Stimulated activated CD8-positive, alpha-beta memory T cell treated with anti-CD3 and anti-CD28 coated beads, Interleukin-15, amount 100 ng/mL, for 1 hour (primary cell): ENCODE results near the gene PCCA.
"Not testable (repeated sequence)": the region's sequence is repeated elsewhere in the genome, so short reads cannot be mapped to it uniquely, and the experiment has no call there.

Experiments used
- DNase-seq: peaks from one replicate; pipeline ENCODE4 v3.0.0-alpha.2; 2020; ENCODE audit warnings: low read depth

The PCCA gene

DNA sequence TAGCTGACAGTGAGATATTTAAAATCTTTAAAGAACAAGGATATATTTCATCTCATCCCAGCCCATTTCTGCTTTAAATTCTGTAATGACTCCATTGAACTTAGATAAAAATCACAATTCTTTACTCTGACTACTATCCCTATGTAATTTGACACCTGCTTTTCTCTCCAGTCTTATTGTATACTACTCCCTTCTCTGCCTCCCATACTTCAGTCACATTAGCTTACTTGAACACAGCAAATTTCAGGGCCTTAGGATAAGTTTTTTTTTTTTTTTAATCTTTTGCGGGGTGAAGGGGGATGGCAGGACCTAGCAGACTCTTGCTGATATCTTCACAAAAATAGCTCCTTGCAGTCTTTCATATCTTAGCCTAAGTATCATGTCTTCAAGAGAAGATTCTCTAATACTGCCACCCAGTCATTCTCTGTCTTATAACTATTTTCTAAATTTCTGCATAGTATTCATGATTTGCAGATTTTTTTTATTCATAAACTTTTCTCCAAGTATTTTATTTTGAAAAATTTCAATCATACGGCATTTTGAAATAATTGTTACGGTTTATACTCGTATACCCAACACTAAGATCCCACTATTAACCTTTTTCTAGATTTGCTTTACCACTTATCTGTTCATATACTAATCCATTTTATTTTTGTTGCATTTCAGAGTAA lies 151.4 kb downstream of the PCCA start:
- no peak for DNase-seq

DNA sequence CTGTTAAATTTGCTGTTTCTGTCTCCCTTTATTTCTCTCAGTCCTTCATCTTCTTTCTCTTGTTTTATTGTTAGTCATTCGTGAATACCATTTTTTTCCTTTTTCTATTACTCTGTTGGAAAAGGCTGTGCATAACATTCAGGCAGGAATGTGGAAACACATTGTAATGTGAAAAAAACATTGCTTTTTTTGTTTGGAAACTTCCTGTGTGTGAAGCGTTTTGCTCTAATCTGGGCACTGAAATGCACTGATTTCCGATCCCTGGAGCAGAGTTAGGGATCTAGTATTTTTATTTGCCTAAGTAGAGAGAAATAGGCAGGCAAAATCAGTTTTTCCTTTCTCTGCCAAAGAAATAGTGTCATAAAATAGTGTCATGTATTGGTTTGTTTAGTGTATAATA lies 155.5 kb downstream of the PCCA start:
- no peak for DNase-seq

DNA sequence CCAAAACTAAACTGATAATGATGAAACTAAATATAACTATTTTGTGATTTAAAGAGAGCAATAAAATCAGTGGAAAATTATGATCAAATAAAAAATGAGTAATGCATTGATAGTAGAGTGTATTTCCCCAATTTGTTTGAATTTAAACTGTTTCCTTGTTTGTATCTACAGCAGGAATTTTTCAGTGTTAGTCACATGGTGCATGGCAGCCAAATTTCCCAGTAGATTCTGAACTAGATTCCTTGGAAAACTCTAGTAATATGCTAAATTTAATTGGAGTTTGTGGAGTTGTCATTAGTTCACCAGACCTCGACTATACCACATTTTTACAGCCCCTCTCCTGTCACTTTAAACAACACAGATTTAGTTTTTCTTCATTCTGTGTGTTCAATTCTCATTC lies 156.2 kb downstream of the PCCA start:
- DNase-seq = no peak

DNA sequence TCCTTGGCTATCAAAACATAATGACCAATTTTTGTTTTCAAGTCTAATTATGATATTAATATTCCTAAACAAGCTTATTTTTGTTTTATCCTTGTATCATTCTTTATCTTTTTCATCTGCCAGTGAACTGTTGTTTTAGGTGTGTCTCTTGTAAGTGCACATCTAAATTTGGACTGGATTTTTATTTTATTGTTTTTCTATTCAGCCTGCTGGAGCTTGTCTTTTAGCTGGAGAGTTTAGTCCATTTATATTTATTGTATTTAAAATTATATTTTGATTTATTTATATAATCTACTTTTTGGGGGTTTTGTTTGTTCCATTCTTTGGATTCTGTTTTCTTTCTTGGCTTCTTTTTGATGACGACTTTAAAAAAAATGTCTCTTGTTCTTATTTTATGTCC lies 159.0 kb downstream of the PCCA start:
- no peak for DNase-seq

DNA sequence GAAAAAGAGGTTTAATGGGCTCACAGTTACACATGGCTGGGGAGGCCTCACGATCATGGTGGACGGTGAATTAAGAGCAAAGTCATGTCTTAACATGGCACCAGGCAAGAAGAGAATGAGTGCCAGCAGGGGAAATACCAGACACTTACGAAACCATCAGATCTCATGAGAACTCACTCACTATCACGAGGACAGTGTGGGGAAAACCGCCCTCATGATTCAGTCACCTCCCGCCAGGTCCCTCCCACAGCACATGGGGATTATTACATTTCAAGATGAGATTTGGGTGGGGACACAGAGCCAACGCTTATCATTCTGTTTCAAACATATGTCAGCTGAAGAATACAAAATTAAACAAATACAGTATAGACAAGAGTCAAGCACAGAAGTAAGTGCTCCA lies 165.1 kb downstream of the PCCA start:
- DNase-seq = no peak

DNA sequence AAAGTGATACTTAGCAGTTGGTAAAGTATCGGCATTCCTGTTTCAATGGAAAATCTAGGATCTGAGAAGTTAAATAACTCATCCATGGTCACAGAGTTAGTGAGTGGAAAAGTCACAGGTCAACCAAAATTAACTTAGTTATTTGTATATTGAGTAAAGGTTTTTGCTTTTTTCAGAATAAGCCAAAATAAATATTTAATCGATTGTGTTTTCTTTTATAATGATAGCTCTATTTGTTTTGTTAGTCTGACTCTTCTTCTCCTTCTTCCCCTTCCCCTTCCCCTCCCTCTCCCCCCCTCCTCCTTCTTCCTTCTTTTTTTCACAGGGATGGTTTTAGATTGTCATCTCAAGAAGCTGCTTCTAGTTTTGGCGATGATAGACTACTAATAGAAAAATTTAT lies 173.5 kb downstream of the PCCA start:
- DNase-seq = no peak

DNA sequence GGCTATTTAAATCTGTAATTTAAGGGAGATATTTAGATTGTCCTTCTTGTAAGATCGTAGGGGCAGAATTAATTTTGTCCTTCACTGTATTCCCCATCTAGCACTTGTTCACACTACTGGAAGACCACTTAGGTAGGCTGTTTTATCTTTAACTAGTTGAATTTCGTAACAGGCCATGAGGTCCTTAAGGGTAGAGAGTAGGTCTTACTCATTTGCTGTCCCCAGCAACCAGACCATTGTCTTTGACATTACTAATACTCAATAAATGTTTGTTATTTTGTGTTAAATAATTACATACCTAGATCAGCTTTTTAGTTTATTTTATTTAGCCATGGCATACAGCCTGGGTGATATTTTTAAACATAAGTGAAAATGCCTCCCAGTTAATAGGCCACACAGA lies 177.1 kb downstream of the PCCA start:
- no peak for DNase-seq

DNA sequence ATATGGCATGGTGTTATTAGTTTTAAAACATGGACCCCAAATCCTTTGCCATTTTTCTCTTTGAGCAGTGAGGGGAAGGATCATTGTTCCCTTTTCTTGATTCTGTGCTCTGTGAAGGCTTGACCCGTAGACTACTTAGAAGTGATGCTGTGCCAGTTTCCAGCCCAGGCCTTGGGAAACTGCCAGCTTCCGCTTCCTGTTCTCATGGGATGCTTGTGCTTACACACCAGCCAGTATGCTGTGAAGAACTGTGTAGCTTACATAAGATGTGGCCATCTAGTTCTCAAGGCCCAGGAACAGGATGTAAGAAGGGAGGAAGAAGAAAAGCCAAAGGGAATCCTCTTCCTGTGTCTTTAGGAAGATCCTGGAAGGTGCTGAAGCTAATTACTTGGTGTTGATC lies 180.9 kb downstream of the PCCA start:
- no peak for DNase-seq

DNA sequence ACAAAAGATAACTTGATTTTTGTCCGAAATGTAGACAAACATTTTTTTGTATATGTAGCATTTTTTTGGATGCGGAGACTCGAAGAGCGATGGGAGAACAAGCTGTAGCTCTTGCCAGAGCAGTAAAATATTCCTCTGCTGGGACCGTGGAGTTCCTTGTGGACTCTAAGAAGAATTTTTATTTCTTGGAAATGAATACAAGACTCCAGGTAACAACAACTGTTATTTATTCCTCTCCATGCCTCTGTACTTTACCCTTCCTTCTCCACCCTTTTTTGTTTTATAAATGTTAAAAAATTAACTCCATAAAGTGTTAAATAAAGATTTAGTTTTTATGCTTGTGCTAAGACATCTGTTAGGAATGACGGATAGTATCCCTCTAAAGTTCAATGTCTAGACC lies 184.2 kb downstream of the PCCA start:
- no peak for DNase-seq

DNA sequence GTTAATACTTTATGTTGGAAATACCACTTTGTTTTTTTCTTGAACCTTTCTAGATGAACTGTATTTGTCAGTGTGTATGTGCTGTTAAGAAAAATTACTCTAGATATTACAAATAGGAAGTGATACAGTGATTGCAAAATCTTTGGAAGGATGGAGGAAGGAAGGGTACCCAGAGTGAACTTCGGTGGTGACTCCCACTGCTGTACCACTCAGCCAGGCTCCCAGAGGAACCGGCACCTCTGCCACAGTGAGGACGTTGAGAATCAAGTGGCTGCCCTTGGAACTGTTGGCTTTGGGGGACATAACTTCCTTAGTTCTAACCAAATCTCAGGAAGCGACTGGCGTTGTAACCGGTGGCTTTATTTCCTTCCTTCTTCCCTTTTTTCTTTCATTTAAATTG lies 184.7 kb downstream of the PCCA start:
- no peak for DNase-seq

DNA sequence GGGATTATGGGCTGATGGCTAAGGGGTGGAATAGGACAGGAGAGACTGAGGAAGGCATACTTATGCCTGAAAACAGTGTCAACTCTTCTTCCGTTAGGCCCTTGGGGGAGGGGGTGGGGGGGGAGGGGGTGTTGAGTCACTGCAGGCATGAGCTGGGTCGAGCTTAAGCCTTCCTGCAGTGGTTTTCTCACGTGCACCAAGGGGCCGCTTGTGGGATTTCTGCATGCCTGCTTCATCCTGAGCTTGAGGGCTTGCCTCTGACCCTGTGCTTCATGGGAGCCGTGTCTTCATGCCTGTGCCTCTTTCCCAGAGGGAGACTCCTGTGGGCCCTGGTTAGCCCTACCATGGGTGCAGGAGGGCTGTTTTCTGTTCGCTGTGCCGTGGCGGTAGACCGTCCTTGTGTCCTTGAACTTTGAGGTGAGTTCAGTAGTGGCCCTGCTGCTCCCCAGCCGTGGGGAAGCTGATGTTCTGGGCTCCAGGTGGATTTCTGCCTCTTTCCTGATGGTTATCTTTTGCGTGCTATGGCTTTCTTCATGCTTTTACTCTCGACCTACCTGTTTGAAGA lies 186.1 kb downstream of the PCCA start:
- DNase-seq = no peak

DNA sequence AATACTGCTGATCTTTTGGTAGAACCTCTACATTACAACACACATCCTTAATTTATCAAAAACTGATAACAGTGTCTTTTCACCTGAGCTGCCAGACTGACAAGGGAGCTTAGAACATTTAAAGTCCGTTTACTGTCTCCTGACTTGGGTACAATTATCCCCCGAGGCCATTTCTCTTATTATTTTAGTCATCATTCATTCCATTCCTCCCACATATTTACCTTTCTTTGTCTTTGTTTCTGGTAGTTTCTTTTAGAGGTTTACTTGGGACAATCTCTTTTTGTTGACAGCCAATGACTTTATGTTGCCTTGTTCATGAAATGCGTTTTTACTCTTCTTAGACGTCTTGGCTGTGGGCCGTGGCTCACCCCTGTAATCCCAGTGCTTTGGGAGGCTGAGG lies 186.9 kb downstream of the PCCA start:
- DNase-seq = no peak

DNA sequence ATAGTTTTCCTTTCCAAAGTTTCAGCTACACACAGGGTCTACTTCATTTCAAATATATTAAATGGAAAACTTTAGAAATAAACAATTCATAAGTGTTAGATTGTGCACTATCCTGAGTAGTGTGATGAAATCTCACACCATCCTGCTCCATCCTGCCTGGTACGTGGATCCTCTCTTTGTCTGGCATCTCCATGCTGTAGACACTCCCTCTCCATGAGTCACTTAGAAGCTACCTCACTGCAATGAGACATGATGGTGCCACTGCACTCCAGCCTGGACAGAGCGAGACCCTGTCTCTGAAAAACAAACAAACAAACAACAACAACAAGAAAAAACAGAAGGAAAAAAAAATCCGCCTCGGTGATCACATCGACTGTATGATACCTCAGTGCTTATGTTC lies 191.8 kb downstream of the PCCA start:
- DNase-seq = no peak

DNA sequence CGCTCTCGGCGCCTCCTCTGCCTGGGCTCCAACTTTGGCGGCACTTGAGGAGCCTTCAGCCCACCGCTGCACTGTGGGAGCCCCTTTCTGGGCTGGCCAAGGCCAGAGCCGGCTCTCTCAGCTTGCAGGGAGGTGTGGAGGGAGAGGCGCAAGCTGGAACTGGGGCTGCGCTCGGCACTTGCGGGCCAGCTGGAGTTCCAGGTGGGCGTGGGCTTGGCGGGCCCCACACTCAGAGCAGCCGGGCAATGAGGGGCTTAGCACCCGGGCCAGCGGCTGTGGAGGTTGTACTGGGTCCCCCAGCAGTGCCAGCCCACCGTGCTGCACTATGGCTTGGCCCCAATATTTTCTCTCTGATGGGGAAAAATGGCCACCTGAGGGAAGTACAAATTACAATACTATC lies 193.4 kb downstream of the PCCA start:
- DNase-seq = not testable (repeated sequence)

DNA sequence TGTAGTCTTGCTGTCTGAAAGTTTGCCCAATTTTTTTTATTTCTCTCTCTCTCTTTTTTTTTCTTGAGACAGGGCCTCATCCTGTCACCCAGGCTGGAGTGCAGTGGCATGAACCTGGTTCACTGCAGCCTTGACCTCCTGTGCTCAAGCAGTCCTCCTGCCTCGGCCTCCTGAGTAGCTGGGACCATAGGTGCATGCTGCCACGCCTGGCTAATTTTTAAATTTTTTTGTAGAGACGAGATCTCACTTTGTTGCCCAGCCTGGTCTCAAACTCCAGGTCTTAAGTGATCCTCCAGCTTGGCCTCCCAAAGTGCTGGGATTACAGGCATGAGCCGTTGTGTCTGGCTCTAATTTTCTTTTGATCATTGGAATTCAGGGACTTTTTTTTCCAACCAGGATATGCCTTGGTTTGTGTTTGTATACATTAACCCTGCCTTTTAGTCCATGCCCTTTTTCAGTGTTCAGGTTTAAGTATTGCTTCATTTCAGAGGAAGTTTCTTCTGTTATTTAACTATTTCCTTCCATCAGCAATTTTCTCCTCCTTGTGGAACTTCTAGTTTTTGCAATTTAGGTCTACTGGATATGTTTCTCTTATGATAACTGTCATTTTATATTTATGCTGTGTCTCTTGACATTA lies 201.4 kb downstream of the PCCA start:
- DNase-seq = no peak

DNA sequence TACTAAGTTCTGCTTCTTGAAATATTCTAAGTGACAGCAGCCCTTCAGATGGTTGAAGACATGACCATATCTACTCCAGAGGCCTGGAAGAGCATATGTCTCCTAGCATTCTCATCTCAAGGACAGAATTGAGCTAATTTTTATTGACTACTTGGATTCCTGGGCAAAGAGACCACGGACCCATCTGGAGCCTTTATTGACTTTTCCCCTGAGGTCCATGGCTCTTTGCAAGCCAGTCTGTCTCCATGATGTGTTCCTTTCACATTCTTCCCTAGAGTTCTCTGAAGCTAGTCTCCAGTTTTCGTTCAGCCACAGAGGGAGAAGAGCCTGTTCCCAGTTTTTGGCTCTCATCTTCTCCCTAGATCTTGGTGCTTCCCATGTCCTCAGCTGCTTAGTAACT lies 202.7 kb downstream of the PCCA start:
- DNase-seq = no peak

DNA sequence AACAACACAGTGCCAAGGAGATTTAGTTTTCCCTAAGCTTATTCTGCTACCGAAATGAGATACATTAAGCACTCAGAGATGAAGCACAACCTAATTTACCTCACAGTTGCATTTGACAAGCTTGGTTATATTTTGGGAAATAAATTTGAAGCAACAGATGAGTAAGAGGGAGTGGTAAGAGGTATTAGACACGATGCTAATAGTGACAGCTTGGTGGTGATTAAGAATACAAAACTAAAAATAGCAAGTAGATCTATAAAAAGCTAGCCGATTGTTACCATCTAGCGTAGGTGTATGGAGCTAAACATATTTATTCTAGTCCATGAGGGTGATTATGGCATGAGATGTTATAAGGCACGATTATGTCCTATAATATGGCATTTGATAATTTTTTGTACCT lies 208.5 kb downstream of the PCCA start:
- DNase-seq = no peak

DNA sequence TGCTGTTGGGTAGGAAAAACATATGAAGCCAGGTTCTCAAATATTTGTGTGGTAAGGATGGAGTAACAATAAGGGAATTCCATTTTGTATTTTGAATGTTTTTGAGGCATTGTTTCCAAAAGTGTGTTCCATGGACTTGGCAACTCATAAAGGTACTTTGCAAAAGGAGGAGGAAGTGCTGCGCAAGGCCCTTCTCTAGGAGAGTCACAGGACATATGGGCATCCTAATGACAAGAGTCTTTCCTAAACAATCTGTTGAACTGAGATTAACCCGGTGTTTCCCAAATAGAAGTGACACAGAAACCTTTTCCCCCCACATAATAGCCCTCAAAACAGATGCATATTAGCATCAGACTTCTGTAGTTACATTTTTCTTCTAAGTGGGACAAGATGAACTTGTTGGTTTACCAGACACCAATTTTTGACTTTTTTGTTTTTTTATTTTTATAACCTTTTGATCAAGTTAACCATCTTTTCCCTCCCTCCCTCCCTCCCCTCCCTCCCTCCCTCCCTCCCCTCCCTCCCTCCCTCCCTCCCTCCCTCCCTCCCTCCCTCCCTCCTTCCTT lies 209.3 kb downstream of the PCCA start:
- no peak for DNase-seq

DNA sequence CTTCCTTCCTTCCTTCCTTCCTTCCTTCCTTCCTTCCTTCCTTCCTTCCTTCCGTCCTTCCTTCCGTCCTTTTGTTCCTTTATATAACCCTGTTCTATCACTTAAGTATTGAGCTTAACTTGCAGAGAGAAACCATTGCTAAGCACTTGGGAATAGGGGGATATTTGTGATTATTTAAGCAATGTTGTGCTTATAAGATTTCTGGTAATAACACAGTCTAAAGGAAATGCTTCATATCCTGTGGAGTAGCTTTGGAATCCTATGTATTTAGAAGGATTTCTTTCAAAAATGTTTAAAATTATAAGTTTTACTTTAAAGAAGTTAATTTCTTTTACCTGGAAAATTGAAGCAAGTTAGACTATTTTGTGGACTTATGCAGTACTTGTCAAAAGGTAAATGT lies 209.8 kb downstream of the PCCA start:
- DNase-seq = no peak

DNA sequence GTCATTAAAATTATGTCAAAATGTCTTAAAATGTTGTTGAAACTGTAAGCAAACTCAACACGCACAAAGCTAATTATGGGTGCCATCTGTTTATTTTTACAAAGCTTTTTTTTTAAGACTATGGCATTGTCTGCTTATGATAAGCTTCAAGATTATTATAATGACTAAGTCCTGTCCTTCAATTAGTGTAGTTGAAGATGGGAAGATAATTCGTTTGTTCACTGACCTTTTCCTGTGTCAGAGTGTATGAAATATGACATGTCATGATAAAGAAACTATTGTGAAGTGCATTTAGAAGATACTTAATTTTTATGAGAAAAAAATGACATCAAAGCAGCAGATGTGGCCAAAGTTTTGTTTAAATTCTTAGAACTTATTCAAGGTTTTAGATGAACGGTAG lies 211.3 kb downstream of the PCCA start:
- no peak for DNase-seq

DNA sequence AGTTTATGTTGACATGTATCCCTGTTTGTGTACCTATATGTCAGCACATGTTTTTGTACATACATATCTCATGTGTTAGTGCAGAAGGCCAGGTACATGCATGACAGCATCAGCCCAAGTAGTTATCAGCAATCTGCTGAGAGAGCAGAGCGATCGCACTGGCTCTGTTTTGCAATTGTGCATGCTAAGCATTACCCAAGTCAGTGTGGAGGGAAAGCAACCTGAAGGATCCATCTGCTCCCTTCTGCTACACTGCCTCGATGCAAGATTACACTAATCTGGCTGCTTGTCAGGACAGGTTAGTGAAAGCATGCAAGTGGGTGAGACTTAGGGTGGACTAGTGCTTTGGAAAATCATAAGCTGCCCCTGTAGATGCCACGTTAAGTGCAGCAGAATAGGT lies 211.8 kb downstream of the PCCA start:
- DNase-seq = no peak

DNA sequence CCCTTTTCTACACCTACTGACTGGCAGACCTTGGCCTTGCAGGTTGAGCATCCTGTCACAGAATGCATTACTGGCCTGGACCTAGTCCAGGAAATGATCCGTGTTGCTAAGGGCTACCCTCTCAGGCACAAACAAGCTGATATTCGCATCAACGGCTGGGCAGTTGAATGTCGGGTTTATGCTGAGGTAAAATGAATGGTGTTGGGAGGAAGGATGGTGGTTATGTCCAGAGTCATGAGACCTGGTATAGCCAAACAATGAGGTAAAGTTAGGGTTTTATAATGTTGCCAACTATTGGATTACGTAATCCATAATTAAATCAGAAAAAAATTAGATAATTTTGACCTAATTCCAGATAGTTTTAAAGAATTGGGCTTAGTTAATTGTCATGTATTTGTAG lies 212.5 kb downstream of the PCCA start:
- DNase-seq = no peak

DNA sequence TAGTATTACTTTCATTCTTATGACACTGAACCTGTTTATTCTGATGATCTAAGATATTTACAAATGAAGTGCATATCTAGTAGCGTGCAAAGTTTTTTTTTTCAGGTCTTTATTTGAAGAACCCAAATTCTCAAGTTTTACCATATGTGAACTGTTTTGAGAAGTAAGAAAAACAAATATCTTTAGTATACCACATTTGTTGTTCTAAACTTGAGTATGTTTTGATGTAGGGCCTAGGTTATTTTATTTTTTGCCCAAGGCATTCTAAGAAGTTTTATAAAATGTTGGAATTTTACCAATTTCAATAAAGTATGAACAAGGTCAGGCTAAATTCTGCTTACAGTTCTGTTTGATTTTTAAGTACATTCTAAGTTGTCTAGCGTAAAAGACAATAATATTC lies 213.5 kb downstream of the PCCA start:
- no peak for DNase-seq

DNA sequence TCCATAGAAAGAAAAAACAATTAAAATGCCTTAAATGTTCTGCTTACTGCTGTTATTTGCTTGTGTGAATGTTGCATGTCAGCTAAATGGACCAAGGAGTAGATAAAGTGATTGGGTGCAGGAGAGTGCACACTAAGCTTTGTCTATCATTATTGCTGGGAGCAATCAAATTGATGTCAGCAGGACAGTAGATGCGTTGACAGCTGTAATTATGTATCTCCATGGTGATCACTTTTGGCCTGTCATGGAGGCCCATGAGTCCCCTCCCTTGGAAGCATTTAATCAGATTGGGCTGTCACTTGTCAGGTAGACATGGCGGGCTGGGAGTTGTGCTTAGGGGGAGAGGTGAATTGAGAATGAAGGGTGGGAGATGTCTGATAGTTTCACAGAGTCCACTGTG lies 215.3 kb downstream of the PCCA start:
- no peak for DNase-seq
